HFFc6 (cell line): Measurements from ENCODE around the gene STON2. TPM values are rescaled to one million over a fixed set of nuclear protein-coding genes. Genes with fewer than 3 reads are reported as not detected.

Experiments used
- DNase-seq: peaks from one replicate; pipeline ENCODE4 v3.0.0-alpha.2; 2018
- H3K27ac Mint-ChIP-seq: 2 replicates; pipeline ENCODE4 v1.8.0; 2020; ENCODE audit warnings: mild to moderate bottlenecking, mixed read lengths
- H3K27me3 Mint-ChIP-seq: 2 replicates; pipeline ENCODE4 v1.8.0; 2021; ENCODE audit warnings: mild to moderate bottlenecking, moderate library complexity, mixed read lengths; ENCODE audit not compliant: insufficient read depth
- H3K36me3 Mint-ChIP-seq: 2 replicates; pipeline ENCODE4 v1.8.0; 2021; ENCODE audit warnings: low read depth, mixed read lengths
- H3K4me1 Mint-ChIP-seq: 2 replicates; pipeline ENCODE4 v1.8.0; 2020; ENCODE audit warnings: low read depth, mixed read lengths
- H3K4me3 Mint-ChIP-seq: 2 replicates; pipeline ENCODE4 v1.8.0; 2020; ENCODE audit warnings: mild to moderate bottlenecking, moderate library complexity, mixed read lengths
- H3K9me3 Mint-ChIP-seq: 2 replicates; pipeline ENCODE4 v1.8.0; 2020; ENCODE audit warnings: mild to moderate bottlenecking, mixed read lengths
- CTCF ChIP-seq: fragments of 200-600 bp; sonication (generic); IDR thresholded peaks from 2 replicates; pipeline ENCODE4 v1.5.0; 2021; ENCODE audit warnings: antibody characterized with exemption, mild to moderate bottlenecking
- total RNA-seq, 6 experiments: library from RNA; stranded (reverse); fragmentation: NEBNext Ultra II Directional; extraction: Animal tissue kit (Norgen Biotek cat#: 25700); gene quantifications; 2 replicates in 1 of 6; 3 replicates in 5 of 6; pipeline ENCODE4 v1.2.3, GENCODE V29; 2021

Gene STON2
- total RNA-seq, 6 experiments from 2014 or later = not detected

GRCh38 chr14:81441626-81442134 lies 41.6 kb upstream of the STON2 start:
- DNase-seq = no peak
- TF ChIP-seq CTCF = no peak
- no peak overlapping the region for H3K27ac Mint-ChIP-seq
- H3K4me1 Mint-ChIP-seq = no peaks in the 10 kb centered on the region
- peaks cover 9% of the 10 kb centered on the region for H3K27me3 Mint-ChIP-seq
- no peak overlapping the region for H3K4me3 Mint-ChIP-seq
- H3K9me3 Mint-ChIP-seq = no peaks in the 10 kb centered on the region
- no peaks in the 10 kb centered on the region for H3K36me3 Mint-ChIP-seq

GRCh38 chr14:81440041-81440440 lies 39.9 kb upstream of the STON2 start:
- Mint-ChIP-seq H3K4me3 (no peak overlapping the region), H3K4me1 (no peaks in the 10 kb centered on the region), H3K27me3 (peaks cover 14% of the 10 kb centered on the region), H3K27ac (no peak overlapping the region), H3K9me3 (no peaks in the 10 kb centered on the region; the same call in 1 of the 2 replicates), H3K36me3 (no peaks in the 10 kb centered on the region)
- no peak for DNase-seq
- TF ChIP-seq CTCF = no peak

- no peaks in the 10 kb centered on the region; the same call in 1 of the 2 replicates for H3K4me1 Mint-ChIP-seq
- TF ChIP-seq CTCF = no peak
- H3K27ac Mint-ChIP-seq = no peak overlapping the region
- H3K36me3 Mint-ChIP-seq = no peaks in the 10 kb centered on the region
- no peak overlapping the region for H3K4me3 Mint-ChIP-seq
- no peak for DNase-seq
- H3K27me3 Mint-ChIP-seq = peaks cover 29% of the 10 kb centered on the region
- no peaks in the 10 kb centered on the region; the same call in 1 of the 2 replicates for H3K9me3 Mint-ChIP-seq
These were observed 37.1 kb upstream of the STON2 start for GRCh38 chr14:81437244-81437643.

- Mint-ChIP-seq H3K4me3 (no peak overlapping the region), H3K4me1 (no peaks in the 10 kb centered on the region; the same call in 1 of the 2 replicates), H3K27me3 (peaks cover 29% of the 10 kb centered on the region), H3K27ac (no peak overlapping the region), H3K9me3 (no peaks in the 10 kb centered on the region; the same call in 1 of the 2 replicates), H3K36me3 (no peaks in the 10 kb centered on the region)
- no peak for TF ChIP-seq CTCF
- DNase-seq = no peak
These were observed 36.4 kb upstream of the STON2 start for GRCh38 chr14:81436296-81437138.

- Mint-ChIP-seq H3K4me3 (no peak overlapping the region), H3K27me3 (peaks cover 24% of the 10 kb centered on the region), H3K9me3 (no peaks in the 10 kb centered on the region; the same call in 1 of the 2 replicates), H3K27ac (no peak overlapping the region), H3K36me3 (no peaks in the 10 kb centered on the region), H3K4me1 (no peaks in the 10 kb centered on the region; the same call in 1 of the 2 replicates)
- DNase-seq = no peak
- no peak for TF ChIP-seq CTCF
These were observed 35.5 kb upstream of the STON2 start for GRCh38 chr14:81435391-81436295.
